Measurements from ENCODE around the gene PHIP.

Gene PHIP

DNA sequence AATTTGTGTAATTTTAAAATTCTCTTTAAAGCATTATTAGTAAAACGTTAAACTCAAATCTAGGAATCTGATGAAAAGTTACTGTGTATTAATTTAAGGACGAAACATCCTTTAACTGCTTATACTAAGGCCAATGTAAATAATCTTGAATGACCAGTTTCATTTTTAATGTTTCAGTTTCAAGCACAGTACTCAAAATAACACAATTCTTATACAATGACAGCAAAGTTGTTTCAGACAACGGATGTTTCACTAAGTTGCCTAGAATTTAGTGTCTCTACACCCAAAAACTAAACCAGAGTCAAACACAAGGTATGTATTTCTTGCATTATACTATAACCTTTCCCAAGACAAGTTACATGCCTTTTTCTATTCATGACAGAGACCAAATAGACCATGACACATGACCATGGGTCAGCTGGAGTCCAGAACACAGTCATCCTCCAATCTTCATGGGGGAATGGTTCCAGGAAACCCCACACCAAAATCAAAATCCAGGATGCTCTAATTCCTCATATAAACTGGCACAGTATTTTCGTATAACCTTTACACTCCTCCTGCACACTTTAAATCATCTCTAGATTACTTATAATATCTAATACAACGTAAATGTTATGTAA lies 7.7 kb downstream of the PHIP start:
- DNase-seq, result no peak

DNA sequence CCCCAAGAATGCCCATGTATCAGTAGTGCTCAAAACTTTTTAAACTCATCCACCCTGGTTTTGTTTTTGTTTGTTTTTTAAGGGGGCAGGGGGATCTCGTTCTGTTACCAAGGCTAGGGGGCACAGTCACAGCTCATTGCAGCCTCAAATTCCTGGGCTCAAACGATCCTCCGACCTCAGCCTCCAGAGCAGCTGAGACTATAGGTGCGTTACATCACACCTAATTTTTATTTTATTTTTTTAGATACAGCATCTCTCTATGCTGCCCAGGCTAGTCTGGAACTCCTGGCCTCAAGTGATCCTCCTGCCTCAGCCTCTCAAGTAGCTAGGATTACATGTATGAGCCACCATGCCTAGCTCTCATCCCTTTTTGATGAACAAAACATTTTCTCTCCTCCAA lies 11.2 kb downstream of the PHIP start:
- no peak for DNase-seq

GRCh38 chr6:79066330-79066729 lies 11.7 kb downstream of the PHIP start:
- no peak for DNase-seq

DNA sequence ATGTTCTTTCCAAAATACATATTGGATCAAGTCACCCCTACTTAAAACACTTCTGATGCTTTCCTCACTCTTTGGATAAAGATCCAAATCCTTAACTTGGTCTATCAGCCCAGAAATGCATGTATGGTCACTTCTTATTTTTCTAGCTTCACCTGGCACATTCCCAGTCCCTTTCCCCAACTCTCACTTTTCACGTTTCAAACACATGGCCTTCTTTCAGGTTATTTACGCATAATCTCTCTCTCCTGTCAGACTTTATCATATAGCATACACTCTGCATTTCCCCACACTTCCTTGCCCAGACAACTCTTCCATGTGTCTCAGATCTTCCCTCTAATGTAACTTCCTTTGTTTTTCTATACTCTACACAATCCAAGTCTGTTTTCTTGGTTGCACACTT lies 12.8 kb downstream of the PHIP start:
- DNase-seq, result no peak

GRCh38 chr6:79064635-79065034 lies 13.4 kb downstream of the PHIP start:
- DNase-seq, result no peak

DNA sequence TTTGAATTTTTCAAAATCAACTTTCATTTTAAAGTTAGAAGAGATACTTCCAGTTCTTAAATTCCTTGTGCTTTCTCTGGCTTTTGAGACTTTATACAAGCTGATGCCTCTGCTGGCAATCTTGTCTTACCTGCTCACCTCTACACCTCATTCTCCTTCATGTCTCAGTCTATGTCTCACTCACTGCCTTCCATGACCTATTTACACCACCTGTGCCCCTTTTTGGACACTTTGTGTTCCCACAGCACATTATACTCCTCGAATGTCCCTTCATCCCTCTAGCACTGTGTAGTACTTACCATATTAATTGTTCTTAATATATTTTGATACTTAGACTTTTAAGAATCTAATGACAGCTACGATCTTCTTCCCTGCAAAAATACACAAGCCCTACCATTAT lies 15.3 kb downstream of the PHIP start:
- DNase-seq, result no peak

DNA sequence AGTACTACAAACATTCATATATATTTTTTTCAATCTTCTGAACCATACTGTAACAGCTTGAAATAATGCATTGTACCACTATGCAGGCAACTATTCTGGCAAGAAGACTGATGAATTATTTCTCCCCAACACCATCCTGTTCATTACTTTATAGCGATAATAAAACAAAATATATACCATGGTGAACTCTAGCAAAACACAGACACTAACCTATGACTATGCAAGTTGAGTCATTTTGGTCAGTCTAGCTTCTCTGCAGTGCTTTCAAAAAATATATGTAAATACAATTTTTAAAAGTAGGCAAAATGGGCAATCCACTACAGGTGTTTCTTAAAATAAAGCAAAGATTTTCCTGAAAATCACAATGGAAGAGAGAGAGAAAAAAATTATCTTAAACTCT lies 20.3 kb downstream of the PHIP start:
- no peak for DNase-seq

DNA sequence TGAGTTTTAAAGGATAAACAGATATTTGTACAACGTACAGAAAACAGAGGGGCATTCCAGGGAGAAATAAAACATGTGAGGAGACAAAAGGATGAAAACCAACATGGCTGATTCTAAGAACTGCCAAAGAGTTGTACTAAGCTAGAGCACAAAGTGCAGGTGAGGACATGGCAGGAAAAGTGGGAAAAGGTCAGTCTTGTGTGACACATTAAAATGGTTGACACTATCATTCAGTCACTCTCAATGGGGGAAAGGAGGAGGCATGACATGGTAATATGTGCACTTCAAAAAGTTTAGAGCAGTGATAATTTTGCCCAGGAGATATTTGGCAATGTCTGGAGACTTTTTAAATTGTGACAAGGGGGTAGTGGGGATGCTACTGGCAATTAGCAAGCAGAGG lies 21.8 kb downstream of the PHIP start:
- no peak for DNase-seq

DNA sequence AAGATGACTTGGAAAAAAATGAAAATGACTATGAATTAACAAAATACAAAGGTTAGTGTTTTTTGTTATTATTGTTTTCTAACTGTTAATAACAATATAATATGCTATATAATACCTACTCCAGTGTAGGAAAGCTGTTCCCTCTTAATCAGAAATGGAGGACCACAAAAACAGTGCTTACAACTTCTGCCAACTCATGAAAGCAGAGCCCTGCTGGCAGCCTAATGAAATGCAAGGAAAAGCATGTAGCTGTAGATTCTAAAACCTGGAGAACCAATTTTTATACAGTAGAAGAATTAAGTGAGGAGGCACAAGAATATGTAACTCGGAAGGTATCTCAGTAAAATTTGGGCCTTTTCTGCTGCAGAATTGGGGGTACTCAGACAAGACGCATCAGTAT lies 29.4 kb downstream of the PHIP start:
- DNase-seq, result no peak

- DNase-seq, result no peak
Measured at GRCh38 chr6:79047072-79047471, 31.0 kb downstream of the PHIP start.

DNA sequence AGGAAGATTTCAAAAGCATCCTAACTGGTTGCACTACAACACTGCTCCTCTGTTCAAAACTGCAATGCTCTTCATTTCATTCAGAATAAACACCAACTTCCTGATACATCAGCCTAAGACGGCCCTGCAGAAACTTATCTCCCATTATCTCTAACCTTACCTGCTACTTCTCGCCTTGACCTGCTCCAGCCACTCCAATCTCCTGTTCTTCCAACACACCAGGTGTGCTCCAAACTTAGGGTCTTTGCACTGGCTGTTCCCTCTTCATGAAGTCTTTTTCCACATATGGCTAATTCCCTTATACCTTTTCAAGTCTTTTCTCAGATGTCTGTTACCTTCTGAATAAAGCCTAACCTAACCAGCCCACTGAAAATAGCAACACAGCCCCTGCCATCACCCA lies 32.1 kb downstream of the PHIP start:
- DNase-seq, result no peak

GRCh38 chr6:79042799-79043126 lies 35.3 kb downstream of the PHIP start:
- no peak for DNase-seq

DNA sequence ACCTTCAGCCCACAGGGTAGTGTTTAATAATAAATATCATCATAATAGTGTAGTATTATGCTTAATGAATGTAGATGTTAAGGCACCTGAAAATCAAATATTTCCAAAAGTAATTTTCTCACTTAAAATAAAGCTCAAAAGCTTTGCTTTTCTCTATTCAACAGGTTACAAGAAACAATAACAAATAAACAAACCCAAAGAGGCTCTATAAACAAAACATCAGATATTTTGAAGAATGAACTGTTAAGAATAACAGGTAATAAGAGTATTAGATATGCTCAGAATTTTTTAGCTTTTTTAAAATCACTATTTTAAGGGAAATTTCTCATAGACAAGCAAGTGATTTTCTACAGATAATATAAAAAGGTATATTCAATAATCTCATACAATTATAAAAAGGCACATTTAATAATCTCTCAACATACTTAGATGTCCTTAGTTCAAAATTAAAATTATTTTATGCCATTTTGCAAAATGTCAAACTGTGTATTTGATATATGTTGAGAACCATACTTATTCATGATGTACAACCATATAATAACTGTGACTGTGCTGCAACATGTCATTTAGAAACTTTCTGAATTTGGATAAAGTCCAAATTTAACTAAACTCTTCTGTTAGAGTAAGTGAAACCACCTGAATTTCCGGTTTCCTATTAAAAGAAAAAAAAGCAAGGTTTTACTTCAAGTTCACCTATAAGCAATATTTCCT lies 35.8 kb downstream of the PHIP start:
- no peak for DNase-seq

- DNase-seq, result no peak
Measured at GRCh38 chr6:79040083-79040482, 38.0 kb downstream of the PHIP start.

GRCh38 chr6:79038061-79038460 lies 40.0 kb downstream of the PHIP start:
- DNase-seq, result no peak

GRCh38 chr6:79034865-79035264 lies 43.2 kb downstream of the PHIP start:
- DNase-seq, result no peak

- DNase-seq, result no peak
Measured at GRCh38 chr6:79033279-79033678, 44.8 kb downstream of the PHIP start.

- DNase-seq, result no peak
Measured at GRCh38 chr6:79031821-79032590, 46.0 kb downstream of the PHIP start.

- DNase-seq, result no peak
Measured at GRCh38 chr6:79030511-79030910, 47.5 kb downstream of the PHIP start.

DNA sequence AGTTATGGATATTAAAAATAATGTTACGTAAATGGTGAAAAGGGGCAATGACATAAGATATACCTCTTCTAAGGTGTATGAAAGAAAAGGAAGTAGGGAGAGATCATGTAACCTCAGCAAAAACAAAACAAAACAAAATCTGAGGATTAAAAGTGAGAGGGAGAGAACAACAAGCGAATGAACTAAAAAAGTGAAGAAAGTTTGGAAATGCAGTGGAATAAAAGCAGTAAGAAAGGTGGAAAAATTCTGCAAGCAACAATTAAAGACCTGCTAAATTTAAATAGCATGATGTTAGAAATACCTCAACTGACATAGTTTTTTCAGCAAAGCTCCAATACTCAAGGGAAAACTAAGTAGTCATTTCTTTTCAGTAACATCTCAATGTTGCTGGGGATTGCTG lies 48.0 kb downstream of the PHIP start:
- DNase-seq, result no peak

DNA sequence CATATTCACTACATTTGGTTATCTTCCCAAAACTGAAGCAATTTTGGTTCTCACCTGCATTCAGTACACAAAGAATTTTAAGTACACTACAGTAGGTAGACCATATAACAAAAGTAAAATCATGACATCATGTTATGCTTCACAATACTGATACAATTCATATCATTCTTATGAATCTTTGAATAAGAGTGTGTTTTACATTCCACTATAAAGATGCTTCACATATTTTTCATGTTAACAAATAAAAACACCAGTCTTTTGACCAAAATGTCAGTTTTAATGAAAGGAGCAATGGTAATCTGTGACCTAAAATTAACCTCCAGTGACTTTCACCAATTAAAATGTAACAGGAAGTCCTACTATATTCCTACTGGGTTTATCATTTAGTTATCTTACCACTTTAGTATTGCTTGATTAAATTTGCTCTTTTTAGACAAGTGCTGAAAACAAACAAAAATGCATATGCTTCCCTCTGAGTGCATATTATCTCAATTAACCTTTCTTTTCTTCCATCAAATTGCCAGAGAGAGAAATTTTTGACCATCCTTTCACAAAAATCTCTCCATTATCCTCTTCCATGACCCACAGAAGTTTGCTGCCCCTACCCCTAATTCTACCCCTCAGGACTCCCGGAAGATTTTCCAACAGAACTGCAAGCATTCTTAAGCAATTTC lies 49.3 kb downstream of the PHIP start:
- DNase-seq, result no peak

DNA sequence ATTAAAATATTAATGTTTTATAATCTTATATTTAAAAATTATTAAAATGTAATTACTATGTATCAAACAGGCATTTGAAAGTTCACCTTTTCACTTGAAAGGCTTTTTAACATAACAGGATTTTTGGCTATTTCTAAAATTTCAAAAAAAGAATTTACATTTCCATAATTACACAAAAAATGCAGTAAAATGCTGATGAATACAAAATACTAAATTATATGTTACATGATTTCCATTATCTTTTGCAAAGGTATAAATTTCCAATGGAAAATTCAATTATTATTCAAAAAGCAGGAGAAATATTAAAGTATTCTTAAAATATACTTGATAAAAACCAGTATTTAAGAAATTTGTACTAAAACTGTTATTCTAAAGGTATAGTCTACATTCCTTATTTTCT lies 66.1 kb downstream of the PHIP start:
- no peak for DNase-seq

DNA sequence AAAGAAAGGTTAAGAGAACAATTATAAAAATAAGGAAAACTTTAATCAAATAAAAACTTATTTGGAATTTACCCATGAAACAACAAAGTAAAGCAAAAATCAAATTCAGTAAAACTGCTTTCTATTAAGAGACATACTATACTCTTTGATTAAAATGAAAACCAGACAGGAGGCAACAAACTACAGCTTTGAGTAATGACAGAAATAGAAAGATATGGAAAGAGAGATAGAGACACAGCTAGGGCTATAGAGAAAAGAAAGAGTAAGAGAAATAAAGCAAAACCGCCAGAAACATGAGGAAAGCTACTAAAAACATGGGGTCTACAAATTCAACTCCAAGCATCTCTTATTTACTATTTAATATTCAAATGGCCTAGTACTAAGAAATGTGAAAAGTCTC lies 67.6 kb downstream of the PHIP start:
- DNase-seq, result no peak

DNA sequence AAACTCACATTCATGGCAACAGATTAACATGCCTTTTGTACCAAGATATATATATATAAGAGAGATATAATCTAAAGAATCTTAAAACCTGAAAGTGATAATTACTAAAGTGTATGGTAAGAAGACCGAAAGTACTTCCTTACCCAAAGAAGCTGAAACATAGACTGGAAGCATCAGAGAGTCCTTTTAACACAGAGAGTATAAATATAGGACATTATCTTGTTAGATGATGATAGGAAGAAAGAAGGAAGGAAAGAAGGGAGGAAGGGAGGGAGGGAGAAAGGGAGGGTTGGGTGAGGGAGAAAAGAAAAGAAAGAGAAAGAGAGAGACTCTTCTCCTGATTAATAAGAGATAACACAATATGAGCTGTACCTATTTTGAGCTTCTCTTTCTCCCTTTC lies 68.2 kb downstream of the PHIP start:
- DNase-seq, result no peak
